ENCODE results near the gene SLC26A1.
"Not testable (repeated sequence)": the region's sequence is repeated elsewhere in the genome, so short reads cannot be mapped to it uniquely, and the experiment has no call there.

DNA sequence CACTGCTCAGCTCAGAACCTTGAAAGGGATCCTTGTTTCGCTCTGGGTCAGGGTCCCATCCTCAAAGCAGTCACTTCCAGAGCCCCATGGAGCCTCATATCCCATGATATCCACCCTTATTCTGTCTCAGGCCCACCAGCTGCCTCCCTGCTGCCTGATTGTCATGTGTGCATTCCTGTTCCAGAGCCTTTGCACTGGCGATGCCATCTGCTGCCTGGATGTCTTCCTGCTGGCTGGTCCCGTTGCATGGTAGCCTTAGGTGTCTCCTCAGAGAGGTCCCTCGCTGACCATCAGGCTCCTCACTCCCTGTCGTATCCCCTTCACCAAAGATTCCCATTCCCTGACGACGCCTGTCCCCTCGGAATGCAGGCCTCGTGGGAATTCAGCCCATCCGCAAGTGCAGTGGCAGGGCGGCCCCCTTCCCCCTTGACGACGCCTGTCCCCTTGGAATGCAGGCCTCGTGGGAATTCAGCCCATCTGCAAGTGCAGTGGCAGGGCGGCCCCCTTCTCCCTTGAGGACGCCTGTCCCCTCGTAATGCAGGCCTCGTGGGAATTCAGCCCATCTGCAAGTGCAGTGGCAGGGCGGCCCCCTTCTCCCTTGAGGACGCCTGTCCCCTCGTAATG is 6.1 kb upstream of the SLC26A1 start:
- TF ChIP-seq POLR2A (IDR thresholded peaks at IDR 0.05; ENCODE audit: borderline replicate concordance, extremely low read depth, insufficient read depth, insufficient read length); CTCF (IDR thresholded peaks at IDR 0.05 in 2 of 3, conservative IDR thresholded peaks at IDR 0.05 in 1 of 3; ENCODE audit: borderline replicate concordance in 1 of 3, insufficient read depth in 1 of 3, low read depth in 2 of 3, low read length in 2 of 3); EZH2 (IDR thresholded peaks at IDR 0.05); ZFX (IDR thresholded peaks at IDR 0.05); RAD21 (IDR thresholded peaks at IDR 0.05; ENCODE audit: low read depth); YY1 (IDR thresholded peaks at IDR 0.05; ENCODE audit: extremely low read depth, insufficient replicate concordance, low read depth, low read length); SIN3A (IDR thresholded peaks at IDR 0.05; ENCODE audit: low read depth); EZH2phosphoT487 (IDR thresholded peaks at IDR 0.05; ENCODE audit: borderline replicate concordance); EGR1 (IDR thresholded peaks at IDR 0.05; ENCODE audit: low read depth); SP1 (IDR thresholded peaks at IDR 0.05; ENCODE audit: low read depth); POLR2AphosphoS5 (IDR thresholded peaks at IDR 0.05; ENCODE audit: low read depth, low read length): not testable (repeated sequence)
